Natural killer cell (primary cell): ENCODE results near the gene ZNF599. TPM values are rescaled to one million over a fixed set of nuclear protein-coding genes. Genes with fewer than 3 reads are reported as not detected.

Experiments
- ATAC-seq, 3 donors: fragments of 150-1000 bp in 2 of 3; fragments of 200-7000 bp in 1 of 3; cut with Tn5 transposase; 1 replicate in 1 of 3; 2 replicates in 2 of 3; pipeline ENCODE4 v1.10.0; 2021; ENCODE audit warnings: mild to moderate bottlenecking in 2 of 3, moderate library complexity in 2 of 3
- DNase-seq, 2 donors: peaks; one replicate each; pipeline versions ENCODE4 v3.0.0 to v3.0.0-alpha.2; 2013 to 2021; ENCODE audit warnings: mixed read lengths in 1 of 2
- H3K27ac ChIP-seq: one replicate; pipeline ENCODE4 v1.5.1; 2013; ENCODE audit warnings: mild to moderate bottlenecking, low read length
- H3K27me3 ChIP-seq: one replicate; pipeline ENCODE4 v1.6.1; 2013; ENCODE audit warnings: low read length; ENCODE audit not compliant: control insufficient read depth, insufficient read depth
- H3K36me3 ChIP-seq: one replicate; pipeline ENCODE4 v1.6.1; 2013; ENCODE audit warnings: low read length; ENCODE audit not compliant: control insufficient read depth, insufficient read depth
- H3K4me1 ChIP-seq: one replicate; pipeline ENCODE4 v1.6.1; 2013; ENCODE audit warnings: low read length; ENCODE audit not compliant: control insufficient read depth, insufficient read depth
- H3K4me3 ChIP-seq: one replicate; pipeline ENCODE4 v1.5.1; 2013; ENCODE audit warnings: low read length
- H3K9me3 ChIP-seq: one replicate; pipeline ENCODE4 v1.6.1; 2013; ENCODE audit warnings: low read length; ENCODE audit not compliant: control insufficient read depth, insufficient read depth
- H3K27ac Mint-ChIP-seq, 2 donors: one replicate each; pipeline ENCODE4 v1.8.0; 2022; ENCODE audit warnings: mild to moderate bottlenecking in 2 of 2, mixed read lengths in 2 of 2, moderate library complexity in 1 of 2
- H3K27me3 Mint-ChIP-seq, 2 donors: one replicate each; pipeline ENCODE4 v1.8.0; 2022; ENCODE audit warnings: low read depth in 2 of 2, mixed read lengths in 2 of 2
- H3K36me3 Mint-ChIP-seq: one replicate; pipeline ENCODE4 v1.8.0; 2022; ENCODE audit warnings: mixed read lengths
- H3K4me1 Mint-ChIP-seq, 2 donors: one replicate each; pipeline ENCODE4 v1.8.0; 2022; ENCODE audit warnings: mixed read lengths in 2 of 2
- H3K4me3 Mint-ChIP-seq: one replicate; pipeline ENCODE4 v1.8.0; 2022; ENCODE audit warnings: mild to moderate bottlenecking, moderate library complexity, mixed read lengths
- H3K9me3 Mint-ChIP-seq, 2 donors: one replicate each; pipeline ENCODE4 v1.8.0; 2022; ENCODE audit warnings: mixed read lengths in 2 of 2
- CTCF ChIP-seq: fragments of 200-600 bp; IDR thresholded peaks from one replicate; pipeline ENCODE4 v1.8.0; 2022; ENCODE audit warnings: antibody characterized with exemption
- WGBS: methylation state at CpG from one replicate; pipeline ENCODE4 v1.1.7; 2013; ENCODE audit warnings: missing lambda C conversion rate; ENCODE audit not compliant: insufficient coverage; 5-methylcytosine and 5-hydroxymethylcytosine counted together
- intact Hi-C: fragments of 100-400 bp; cut with micrococcal nuclease; formaldehyde crosslinking; loops from one replicate; pipeline ENCODE4 v1.14.2; 2022
- total RNA-seq, 4 donors: library from RNA; stranded (reverse); fragments of 120-200 nt in 1 of 4; gene quantifications; one replicate each; pipeline versions ENCODE4 v1.2.3 to v1.2.4, GENCODE V29; 2013 to 2022

ZNF599 gene
- total RNA-seq, 3 donors from 2014 or later (not counting 1 experiment from before 2014, with no cell fraction given) = 4.6 to 5.1 (median 4.8) TPM

- intact Hi-C loops = no loop called here
- TF ChIP-seq CTCF = no peak
- ATAC-seq (no peak), DNase-seq (no peak)
- Mint-ChIP-seq H3K9me3 (no peaks in the 10 kb centered on the region), H3K4me1 (no peaks in the 10 kb centered on the region), H3K27me3 (peaks cover 38 to 63% of the 10 kb centered on the region in 2 donors), H3K27ac (no peak overlapping the region), H3K36me3 (no peaks in the 10 kb centered on the region), H3K4me3 (no peak overlapping the region)
- no peaks in the 10 kb centered on the region for H3K9me3 ChIP-seq
- H3K4me3 ChIP-seq = no peak overlapping the region
- WGBS = 53% methylated on average over 6 of the region's 6 CpGs
- H3K36me3 ChIP-seq = no peaks in the 10 kb centered on the region
- H3K27me3 ChIP-seq = no peaks in the 10 kb centered on the region
- H3K27ac ChIP-seq = no peak overlapping the region
- H3K4me1 ChIP-seq = no peaks in the 10 kb centered on the region
Measured at GRCh38 chr19:34725400-34725799, 47.6 kb downstream of the ZNF599 start.

DNA sequence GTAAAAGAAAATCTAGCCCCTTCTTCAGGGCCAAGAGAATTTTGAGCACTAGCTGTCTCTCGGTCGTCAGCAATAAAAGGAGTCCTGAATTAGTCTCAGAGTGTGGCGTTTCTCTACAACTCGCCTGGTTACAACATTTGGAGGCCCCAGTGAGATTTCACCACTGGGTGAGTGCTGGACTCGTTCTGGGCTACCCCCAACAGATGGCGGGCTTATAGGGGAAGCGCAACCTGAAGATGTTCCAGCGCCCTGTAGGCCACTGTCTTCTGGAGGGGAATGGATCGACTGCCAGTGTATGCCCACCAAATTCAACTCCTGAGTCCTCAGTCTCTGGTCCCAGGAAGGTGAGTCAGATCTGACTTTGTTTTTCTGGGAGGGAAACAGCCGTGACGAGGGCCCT lies 50.7 kb downstream of the ZNF599 start:
- no peaks in the 10 kb centered on the region for H3K36me3 ChIP-seq
- Mint-ChIP-seq H3K4me3 (no peak overlapping the region), H3K27me3 (peaks cover 41 to 66% of the 10 kb centered on the region in 2 donors), H3K9me3 (no peaks in the 10 kb centered on the region), H3K4me1 (no peaks in the 10 kb centered on the region), H3K27ac (no peak overlapping the region), H3K36me3 (no peaks in the 10 kb centered on the region)
- TF ChIP-seq CTCF = no peak
- H3K4me3 ChIP-seq = no peak overlapping the region
- H3K27me3 ChIP-seq = peaks cover 2% of the 10 kb centered on the region
- no peak overlapping the region for H3K27ac ChIP-seq
- ATAC-seq (no peak), DNase-seq (no peak)
- no peaks in the 10 kb centered on the region for H3K4me1 ChIP-seq
- WGBS = 70% methylated on average over 11 of the region's 11 CpGs
- H3K9me3 ChIP-seq = no peaks in the 10 kb centered on the region
- intact Hi-C loops = no loop called here

DNA sequence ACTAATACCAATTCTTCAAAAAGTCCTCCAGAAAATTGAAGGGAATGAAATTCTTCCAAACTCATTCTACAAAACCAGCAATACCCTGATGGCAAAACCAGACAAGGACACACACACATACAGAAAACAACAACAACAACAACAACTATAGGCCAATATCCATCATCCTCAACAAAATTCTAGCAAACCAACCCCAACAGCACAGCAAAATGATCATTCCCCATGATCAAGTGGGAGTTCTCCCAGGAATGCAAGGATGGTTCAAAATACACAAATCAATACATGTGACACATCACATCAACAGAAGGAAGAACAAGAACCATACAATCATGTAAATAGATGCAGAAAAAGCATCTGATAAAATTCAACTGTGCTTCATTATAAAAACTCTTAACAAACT lies 57.7 kb downstream of the ZNF599 start:
- TF ChIP-seq CTCF = no peak
- no peak overlapping the region for H3K27ac Mint-ChIP-seq
- intact Hi-C loops = no loop called here
- peaks cover 0 to 5% of the 10 kb centered on the region in 2 donors for H3K9me3 Mint-ChIP-seq
- ATAC-seq (no peak), DNase-seq (no peak)
- H3K4me1 Mint-ChIP-seq = peaks cover 6% of the 10 kb centered on the region in 2 donors
- no peak overlapping the region for H3K27ac ChIP-seq
- H3K27me3 ChIP-seq = peaks cover 3% of the 10 kb centered on the region
- H3K27me3 Mint-ChIP-seq = peaks cover 25 to 46% of the 10 kb centered on the region in 2 donors
- peaks cover 8% of the 10 kb centered on the region for H3K9me3 ChIP-seq
- no peaks in the 10 kb centered on the region for H3K36me3 Mint-ChIP-seq
- no peaks in the 10 kb centered on the region for H3K4me1 ChIP-seq
- H3K36me3 ChIP-seq = no peaks in the 10 kb centered on the region
- H3K4me3 ChIP-seq = no peak overlapping the region
- H3K4me3 Mint-ChIP-seq = no peak overlapping the region

GRCh38 chr19:34713262-34713637 lies 59.8 kb downstream of the ZNF599 start:
- Histone ChIP-seq H3K9me3 (peaks cover 8% of the 10 kb centered on the region), H3K27me3 (peaks cover 3% of the 10 kb centered on the region), H3K4me3 (no peak overlapping the region), H3K27ac (no peak overlapping the region), H3K4me1 (no peaks in the 10 kb centered on the region), H3K36me3 (no peaks in the 10 kb centered on the region)
- ATAC-seq = no peak
- Mint-ChIP-seq H3K4me1 (peaks cover 6% of the 10 kb centered on the region in 2 donors), H3K9me3 (peaks cover 0 to 5% of the 10 kb centered on the region in 2 donors), H3K27ac (no peak overlapping the region), H3K27me3 (peaks cover 27 to 52% of the 10 kb centered on the region in 2 donors), H3K4me3 (no peak overlapping the region), H3K36me3 (no peaks in the 10 kb centered on the region)
- no peak for DNase-seq
- WGBS = 92% methylated on average over 2 of the region's 2 CpGs
- intact Hi-C loops = no loop called here
- TF ChIP-seq CTCF = no peak
